GM20000 (cell line): ENCODE results near the gene TIE1.

Experiments used
- DNase-seq: peaks from one replicate; pipeline ENCODE4 v3.0.0; 2012; ENCODE audit warnings: low spot score
- CTCF ChIP-seq: IDR thresholded peaks from 2 replicates; pipeline ENCODE4 v1.5.1; 2012; ENCODE audit warnings: mild to moderate bottlenecking, control low read depth; ENCODE audit errors: extremely low read depth, missing control alignments

TIE1 gene

GRCh38 chr1:43315481-43315880, 14.7 kb downstream of the TIE1 start:
- TF ChIP-seq CTCF, result no peak
- DNase-seq, result no peak

DNA sequence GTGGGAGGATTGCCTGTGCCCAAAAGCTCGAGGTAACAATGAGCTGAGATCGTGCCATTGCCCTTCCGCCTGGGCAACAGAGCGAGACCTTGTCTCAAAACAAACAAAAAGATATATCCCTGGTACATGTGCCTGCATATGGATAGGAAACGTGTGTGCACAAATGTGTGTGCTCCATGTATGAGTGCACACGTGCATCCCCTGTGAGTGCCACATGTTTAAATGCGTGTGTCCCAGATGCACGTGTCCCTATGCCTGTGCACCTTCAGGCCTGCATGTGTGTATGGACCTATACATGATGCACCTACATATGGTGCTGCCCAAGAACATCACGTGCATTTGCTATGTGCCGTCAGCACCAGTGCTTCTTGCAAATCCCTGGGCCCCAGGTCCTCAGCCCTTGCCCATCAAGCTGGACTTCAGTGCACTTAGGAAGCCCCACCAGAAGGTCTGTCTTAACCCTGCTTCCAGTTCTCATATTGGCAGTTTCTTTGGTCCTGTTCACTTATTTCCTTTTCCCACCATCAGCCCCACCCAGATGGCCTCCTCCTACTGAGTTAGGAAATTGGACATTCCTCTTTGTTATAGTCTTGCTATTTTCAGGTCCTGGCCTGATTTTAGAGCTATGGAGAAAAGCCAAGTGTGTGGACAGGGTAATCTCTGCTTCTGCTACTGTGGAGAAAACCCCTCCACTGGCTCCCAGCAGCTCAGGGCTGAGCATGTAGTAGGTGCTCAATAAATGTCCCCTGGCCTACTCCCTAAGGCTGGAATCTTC, 15.4 kb downstream of the TIE1 start:
- no peak for DNase-seq
- no peak for TF ChIP-seq CTCF

GRCh38 chr1:43316738-43317520, 16.1 kb downstream of the TIE1 start:
- no peak for DNase-seq
- TF ChIP-seq CTCF, result no peak

DNA sequence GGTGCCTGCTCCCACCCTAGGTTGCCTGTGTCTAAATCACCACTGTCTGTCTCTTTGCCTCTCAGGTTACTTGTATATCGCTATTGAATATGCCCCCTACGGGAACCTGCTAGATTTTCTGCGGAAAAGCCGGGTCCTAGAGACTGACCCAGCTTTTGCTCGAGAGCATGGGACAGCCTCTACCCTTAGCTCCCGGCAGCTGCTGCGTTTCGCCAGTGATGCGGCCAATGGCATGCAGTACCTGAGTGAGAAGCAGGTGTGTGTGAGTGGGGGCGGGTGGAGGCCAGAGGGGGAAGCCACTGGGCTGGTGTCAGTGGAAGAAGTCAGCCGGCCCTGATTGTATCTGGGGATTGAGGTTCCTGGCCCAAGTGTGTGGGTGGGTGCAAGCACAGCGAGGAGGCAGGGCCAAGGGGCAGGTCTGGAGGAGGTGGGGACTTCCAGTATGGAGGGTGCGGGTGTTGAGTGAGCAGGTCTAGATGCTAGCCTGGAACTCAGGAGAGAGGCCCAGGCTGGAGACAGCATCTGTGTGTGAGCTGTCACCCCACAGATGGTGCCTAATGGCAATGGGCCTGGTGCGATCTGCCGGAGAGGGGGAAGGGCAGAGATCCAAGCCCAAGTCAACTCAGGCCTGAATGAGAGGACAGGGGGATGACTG, 17.2 kb downstream of the TIE1 start:
- DNase-seq, result no peak
- TF ChIP-seq CTCF, result no peak

DNA sequence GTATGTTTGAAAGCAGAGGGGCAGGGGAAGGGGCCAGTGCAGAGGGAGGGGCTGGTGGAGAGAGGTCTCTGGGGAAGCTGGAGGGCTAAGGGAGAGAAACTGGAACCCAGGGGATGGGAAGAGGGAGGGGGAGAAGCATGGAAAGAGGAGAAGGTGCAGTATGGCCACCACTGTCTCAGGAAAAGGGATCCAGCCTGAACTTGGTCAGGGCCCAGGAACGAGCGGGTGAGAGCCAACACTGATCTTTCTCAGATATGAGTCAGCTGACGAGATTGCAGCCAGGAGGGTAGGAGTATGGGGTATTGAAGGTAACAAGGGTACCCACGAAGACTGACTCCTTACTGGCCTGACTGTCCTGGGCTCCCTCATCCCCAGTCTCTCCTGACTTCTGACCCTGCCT, 18.0 kb downstream of the TIE1 start:
- no peak for TF ChIP-seq CTCF
- no peak for DNase-seq

GRCh38 chr1:43319288-43319687, 18.5 kb downstream of the TIE1 start:
- no peak for DNase-seq
- no peak for TF ChIP-seq CTCF

DNA sequence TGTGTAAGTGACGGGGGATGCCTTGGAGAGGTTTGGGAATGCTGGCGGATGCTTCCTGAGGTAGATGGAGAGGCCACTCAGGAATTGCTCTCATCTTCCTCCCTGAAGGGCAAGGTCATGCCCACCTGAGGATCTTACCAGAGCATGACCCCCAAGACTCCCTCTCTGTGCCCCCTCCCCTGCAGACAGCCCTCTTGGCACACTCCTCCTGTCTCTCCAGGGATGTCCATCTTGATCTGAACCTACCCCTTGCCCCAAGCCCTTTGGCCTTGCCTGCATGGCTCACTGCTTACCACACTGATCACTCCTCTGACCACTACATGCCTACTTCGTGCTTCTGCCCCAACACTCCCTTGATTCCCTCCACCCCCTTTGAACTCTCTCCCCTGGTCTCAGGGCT, 19.0 kb downstream of the TIE1 start:
- no peak for DNase-seq
- no peak for TF ChIP-seq CTCF
